OCI-M2 (cell line): ENCODE results near the gene ZSWIM5.
"Not testable (repeated sequence)": the region's sequence is repeated elsewhere in the genome, so short reads cannot be mapped to it uniquely, and the experiment has no call there.

Experiments
- DNase-seq: peaks from one replicate; lab custom pipeline; 2025; ENCODE audit not compliant: unreplicated experiment; lab: John Stamatoyannopoulos, UW

Gene ZSWIM5

DNA sequence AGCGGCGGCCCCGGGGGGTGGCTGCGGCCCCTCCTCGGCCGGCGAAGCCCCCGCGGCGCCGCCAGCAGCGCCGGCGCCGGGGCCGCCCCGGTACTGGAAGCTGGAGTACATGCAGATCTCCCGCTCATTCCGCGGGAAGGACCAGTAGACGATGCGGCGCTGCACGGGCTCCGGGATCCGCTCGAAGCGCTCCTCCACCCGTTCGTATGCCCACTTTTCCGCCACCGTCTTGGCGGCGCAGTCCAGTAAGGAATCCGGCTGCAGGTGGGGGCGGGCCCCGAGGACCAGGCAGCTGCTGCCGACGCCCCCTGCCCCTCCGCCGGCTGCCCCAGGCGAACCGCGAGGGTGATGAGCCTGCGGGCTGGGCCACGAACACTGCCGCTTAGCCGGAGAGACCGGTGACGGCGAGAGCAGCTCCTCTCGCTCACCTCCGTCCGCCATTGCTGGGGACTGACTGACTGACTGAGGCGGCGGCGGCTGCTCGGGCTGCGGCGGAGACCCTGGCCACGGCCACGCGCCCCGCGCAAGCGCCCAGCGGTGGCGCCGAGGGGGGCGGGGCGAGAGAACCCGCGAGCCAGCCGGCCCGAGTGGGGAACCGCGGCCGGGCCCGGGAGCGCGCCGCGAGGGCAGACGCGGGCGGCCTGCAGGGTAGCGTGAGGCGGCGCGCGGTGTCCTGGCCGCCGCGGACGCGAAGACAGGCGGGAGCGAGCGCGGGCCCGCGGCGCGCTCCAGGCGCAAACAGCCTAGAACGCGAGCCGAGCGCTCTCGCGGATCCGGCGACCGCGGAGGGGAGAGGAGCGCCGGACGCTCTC lies at the start of gene ZSWIM5:
ZSWIM5 (minus strand) TSS at position 696 of the 812 bp plus-strand sequence; CDS start at position 441, 255 bp downstream.
- no peak for DNase-seq

DNA sequence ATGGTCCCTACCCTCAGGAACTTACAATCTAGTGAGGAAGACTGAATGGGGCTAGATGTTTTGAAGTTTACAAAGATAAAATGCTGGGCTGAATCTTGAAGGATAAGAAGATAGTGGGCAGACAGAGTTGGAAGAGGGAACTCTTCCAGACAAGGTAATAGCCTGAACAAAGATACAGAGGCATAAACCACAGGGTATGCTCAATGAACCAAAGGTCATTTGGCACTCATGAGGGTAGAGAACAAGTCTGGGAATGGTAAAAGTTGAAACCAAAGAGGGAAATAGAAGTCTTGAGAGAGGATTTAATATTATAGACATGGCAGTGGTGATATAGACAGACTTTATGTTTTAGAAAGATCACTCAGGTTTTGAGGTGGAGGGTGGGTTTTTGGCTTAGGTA lies 48.1 kb upstream of the ZSWIM5 start:
- no peak for DNase-seq

GRCh38 chr1:45250544-45250943 lies 44.1 kb upstream of the ZSWIM5 start:
- no peak for DNase-seq

GRCh38 chr1:45248004-45248403 lies 41.6 kb upstream of the ZSWIM5 start:
- not testable (repeated sequence) for DNase-seq

GRCh38 chr1:45246760-45247159 lies 40.4 kb upstream of the ZSWIM5 start:
- DNase-seq = no peak

DNA sequence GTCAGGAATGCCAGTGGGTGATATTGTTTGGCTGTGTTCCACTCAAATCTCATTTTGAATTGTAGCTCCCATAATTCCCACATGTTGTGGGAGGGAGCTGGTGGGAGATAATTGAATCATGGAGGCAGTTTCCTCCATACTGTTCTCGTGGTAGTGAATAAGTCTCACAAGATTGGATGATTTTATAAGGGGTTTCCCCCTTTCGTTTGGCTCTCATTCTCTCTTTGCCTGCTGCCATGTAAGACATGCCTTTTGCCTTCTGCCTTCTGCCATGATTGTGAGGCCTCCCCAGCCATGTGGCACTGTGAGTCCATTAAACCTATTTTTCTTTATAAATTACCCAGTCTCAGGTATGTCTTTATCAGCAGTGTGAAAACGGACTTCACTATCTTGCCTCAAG lies 40.0 kb upstream of the ZSWIM5 start:
- not testable (repeated sequence) for DNase-seq

DNA sequence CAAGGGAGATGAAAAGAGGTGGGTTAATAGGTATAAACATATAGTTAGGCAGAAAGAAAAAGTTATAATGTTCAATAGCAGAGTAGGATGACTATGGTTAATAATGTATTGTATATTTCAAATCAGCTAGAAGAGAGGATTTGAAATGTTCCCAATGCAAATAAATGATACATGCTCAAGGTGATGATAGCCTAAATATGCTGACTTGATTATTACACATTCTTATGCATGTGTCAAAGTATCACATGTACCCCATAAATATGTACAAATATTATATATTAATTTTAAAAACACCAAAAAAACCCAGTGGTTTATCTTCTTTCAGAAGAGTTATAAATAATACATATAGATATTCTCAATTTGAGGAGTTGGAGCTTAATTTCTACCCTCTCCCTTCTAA lies 38.3 kb upstream of the ZSWIM5 start:
- no peak for DNase-seq

DNA sequence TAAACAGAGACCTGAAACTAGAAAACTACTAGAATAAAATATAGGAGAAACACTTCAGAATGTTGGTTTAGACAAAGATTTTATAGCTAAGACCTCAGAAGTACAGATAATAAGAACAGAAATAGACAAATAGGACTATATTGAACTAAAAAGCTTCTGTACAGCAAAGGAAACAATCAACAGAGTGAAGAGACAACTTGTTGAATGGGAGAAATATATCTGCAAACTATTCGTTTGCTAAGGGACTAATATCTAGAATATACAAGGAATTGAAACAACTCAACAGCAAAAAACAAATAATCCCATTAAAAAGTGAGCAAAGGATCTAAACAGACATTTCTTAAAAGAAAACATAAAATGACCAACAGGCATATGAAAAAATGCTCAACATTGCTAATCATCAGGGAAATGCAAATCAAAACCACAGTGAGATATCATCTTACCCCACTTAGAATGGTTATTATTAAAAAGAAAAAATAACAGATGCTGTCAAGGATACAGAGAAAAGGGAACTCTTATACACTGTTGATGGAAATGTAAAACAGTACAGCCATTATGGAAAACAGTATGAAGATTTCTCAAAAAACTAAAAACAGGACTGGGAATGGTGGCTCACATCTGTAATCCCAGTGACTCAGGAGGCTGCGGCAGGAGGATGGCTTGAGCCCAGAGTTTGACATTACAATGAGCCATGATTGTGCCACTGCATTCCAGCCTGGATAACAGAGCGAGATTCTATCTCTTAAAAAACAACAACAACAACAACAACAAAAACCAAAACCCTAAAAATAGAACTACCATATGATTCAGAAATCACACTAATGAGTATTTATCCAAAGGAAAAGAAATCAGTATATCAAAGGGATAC lies 37.3 kb upstream of the ZSWIM5 start:
- no peak for DNase-seq

DNA sequence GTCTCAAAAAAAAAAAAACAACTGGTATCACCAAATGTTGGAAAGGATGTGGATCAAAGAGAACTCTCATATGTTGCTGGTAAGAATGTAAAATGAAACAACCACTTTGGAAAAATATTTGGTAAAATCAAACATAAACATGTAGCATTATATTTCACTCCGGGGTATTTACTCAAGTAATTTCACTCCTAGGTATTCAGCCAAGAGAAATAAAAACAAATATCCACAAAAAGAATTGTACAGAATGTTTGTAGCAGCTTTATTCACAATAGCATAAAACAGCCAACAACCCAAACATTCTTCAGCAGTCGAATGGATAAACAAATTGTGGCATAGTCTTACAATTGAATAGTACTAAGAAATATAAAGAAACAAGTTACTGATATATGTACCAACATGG lies 32.4 kb upstream of the ZSWIM5 start:
- DNase-seq = no peak

DNA sequence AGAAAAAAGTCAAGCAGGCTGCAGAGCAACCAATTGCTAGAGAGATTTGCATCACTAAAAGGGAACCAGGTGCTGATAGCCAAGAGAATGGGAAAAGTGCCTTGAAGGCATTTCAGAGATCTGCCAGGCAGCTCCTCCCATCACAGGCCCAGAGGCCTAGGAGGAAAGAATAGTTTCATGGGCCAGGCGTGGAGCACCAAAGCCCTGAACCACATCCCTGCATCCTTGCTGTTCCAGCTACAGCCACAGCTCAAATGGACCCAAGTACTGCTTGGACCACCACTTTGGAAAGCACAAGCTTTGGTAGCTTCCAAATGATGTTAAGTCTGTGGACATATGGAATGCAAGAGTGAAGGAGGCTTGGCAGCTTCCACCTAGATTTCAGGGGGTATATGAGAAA lies 29.7 kb upstream of the ZSWIM5 start:
- no peak for DNase-seq

DNA sequence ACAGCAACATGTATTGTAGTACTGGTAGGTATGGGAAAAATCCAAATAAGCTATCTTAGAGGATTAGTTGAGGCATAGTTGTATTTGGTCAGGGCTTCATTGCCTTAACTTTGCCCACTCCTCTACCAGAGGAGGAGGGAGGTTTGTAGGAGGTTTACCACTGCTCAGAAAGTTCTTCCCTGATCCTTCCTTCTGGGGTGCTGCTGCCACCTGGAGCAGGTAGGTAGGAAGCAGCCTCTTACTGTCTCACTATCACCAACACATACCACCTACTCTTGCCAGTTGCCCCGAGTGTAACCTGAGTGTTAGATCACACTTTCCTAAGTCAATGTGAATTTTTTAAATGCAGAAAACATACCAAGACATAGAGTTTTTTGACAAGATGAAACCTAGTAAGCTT lies 24.1 kb upstream of the ZSWIM5 start:
- no peak for DNase-seq

GRCh38 chr1:45225598-45225997 lies 19.2 kb upstream of the ZSWIM5 start:
- DNase-seq = no peak

GRCh38 chr1:45223710-45224109 lies 17.3 kb upstream of the ZSWIM5 start:
- not testable (repeated sequence) for DNase-seq

DNA sequence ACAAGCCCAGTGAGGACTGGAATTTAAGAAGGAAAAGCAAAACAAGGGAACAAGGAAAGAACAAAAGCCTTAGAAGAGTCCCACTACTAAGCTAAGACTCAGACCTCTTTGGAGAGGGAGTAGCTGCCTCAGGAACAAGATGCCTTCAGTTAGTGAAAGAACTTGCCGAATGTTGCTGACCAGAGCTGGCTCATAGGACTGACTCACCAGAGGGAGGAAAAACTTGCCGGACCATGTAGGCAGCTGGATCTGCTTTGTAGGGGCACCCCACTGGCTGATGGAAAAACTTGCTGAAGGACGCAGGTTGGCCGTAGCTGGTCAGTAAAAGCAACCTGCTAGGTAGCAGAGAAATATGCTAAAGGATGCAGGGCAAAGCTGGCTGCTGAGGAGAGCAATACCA lies 15.3 kb upstream of the ZSWIM5 start:
- no peak for DNase-seq

GRCh38 chr1:45216861-45217260 lies 10.5 kb upstream of the ZSWIM5 start:
- DNase-seq = no peak

GRCh38 chr1:45216200-45216541 lies 9.8 kb upstream of the ZSWIM5 start:
- DNase-seq = no peak

DNA sequence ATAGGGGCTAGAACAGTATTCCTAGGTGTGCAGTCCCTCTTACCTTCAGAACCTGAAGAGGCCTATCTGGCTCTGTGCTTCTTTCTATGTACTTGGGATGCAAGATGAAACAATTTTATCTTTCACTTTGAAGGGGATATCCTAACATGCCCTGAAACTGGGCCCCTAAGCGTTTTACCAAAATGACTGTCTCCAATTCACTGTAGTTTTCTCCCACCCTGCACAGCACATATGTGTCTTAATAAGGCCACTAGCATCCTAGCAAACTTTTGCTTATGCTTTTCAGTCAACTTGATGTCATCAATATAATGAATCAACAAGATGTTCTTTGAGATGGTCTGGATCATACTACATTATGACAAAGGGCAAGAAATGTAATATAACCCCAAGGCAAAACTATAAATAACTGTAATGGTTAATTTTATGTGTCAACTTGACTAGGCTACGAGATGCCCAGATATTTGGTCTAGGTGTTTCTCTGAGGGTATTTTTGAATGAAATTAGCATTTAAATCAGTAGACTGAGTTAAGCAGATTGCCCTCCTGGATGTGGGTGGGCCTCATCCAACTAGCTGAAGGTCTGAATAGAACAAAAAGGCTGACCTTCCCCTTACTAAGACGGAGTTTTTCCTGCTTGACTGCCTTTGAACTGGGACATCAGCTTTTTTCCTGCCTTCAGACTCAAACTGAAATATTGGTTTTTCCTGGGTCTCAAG lies 9.2 kb upstream of the ZSWIM5 start:
- DNase-seq = no peak

DNA sequence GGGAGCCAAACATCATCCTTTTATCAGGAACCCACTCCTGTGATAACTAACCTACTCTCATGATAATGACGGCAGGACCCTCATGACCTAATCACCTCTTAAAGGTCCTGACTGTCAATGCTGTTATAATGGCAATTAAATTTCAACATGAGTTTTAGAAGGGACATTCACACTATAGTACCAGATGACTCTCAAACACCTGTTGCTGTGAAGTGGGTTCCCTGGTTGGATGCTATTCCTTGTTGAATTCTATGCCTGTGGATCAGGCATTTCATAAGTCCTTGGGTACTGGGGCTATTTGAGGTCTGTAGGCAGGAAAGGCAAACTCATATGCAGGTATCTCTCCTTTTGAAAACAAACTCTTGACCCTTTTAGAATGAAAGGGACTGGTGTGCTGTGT lies 7.5 kb upstream of the ZSWIM5 start:
- DNase-seq = no peak

GRCh38 chr1:45211076-45211475 lies 4.7 kb upstream of the ZSWIM5 start:
- no peak for DNase-seq

DNA sequence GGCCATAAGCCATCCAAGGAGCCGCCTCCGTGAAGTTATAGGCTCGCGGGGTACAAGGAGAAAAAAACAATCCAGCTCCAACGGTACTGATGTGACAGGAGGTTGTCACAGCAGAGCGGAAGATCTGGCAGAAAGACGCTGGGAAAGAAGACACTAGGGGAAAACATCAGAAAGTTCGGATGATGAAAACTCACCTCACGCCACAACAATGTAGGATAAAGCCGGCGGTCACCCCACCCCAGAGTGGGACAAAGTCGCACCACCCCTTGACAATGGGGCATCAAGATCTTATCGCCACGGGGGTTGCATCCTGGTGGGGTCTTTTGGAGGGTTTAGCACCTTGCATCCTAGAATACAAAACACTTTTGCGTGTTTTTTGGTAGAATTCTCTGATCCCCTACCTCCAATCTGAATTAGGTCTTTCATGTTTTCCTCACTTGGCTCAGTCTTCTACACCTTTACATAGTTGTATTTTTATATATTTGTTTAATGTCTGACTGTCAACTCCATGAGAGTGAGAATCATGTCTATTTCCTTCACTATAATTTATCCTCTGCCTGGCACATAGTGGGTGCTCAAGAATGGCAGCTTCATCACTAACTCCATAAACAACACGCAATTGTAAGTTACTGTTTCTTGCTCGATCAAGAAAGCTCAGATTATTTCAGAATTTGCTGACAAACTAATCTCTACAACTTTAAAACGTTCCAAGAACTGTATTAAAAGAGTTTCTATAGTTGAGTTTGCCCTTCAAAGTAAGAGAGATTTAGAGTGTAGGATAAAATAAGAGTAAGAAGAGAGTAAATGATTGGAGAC lies 611 bp upstream of the ZSWIM5 start:
- no peak for DNase-seq
